Neural progenitor cell (in vitro differentiated cells): ENCODE measurements around the gene GRIK3.

Source experiments
- CTCF ChIP-seq: fragments of 200-600 bp; sonication (generic); IDR thresholded peaks from 2 replicates; pipeline ENCODE4 v1.5.1; 2017; ENCODE audit warnings: antibody characterized with exemption, mild to moderate bottlenecking
- EZH2phosphoT487 ChIP-seq: fragments of 200-600 bp; sonication (generic); IDR thresholded peaks from 2 replicates; pipeline ENCODE4 v1.6.1; 2017; ENCODE audit warnings: antibody characterized with exemption

- TF ChIP-seq CTCF (no peak), EZH2phosphoT487 (no peak)
These were observed 44.6 kb upstream of the GRIK3 start for GRCh38 chr1:37078866-37079265.
